ENCODE measurements around the gene TASL. TPM values are rescaled to one million over a fixed set of nuclear protein-coding genes. Genes with fewer than 3 reads are reported as not detected.

The TASL gene
- total and polyA plus RNA-seq, 9 of the 15 experiments (the other 6 are each of a cell fraction or from before 2014, with no cell fraction given) = 0.07 to 0.09 TPM; not detected in 7

DNA sequence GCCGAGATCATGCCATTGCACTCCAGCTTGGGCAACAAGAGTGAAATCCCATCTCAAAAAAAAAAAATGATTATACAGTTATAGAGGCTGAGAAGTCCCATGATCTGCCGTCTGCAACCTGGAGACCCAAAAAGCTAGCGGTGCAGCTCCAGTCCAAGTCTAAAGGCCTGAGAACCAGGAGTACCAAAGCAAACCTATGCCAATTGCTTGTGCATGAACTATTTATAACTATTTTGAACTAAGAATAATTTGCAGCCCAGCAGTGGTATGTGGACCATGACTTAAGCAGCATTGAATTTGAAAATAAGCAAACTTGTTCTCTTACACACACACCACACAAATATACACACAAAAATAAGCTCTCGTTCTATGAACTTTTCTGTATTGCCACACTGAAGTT lies 51.8 kb downstream of the TASL start:
- no peak for FAIRE-seq
- TF ChIP-seq ZBTB17 (CRISPR knock-in tag; IDR thresholded peaks at IDR 0.05) = no peak
- TF ChIP-seq, protein P1, sequence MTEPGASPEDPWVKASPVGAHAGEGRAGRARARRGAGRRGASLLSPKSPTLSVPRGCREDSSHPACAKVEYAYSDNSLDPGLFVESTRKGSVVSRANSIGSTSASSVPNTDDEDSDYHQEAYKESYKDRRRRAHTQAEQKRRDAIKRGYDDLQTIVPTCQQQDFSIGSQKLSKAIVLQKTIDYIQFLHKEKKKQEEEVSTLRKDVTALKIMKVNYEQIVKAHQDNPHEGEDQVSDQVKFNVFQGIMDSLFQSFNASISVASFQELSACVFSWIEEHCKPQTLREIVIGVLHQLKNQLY (CRISPR knock-in tag; conservative IDR thresholded peaks at IDR 0.05) = no peak
- TF ChIP-seq JUND (IDR thresholded peaks at IDR 0.05; ENCODE audit: borderline replicate concordance, low read depth, low read length) = no peak
- no peak for TF ChIP-seq JUND (tag; IDR thresholded peaks at IDR 0.05; ENCODE audit: borderline replicate concordance, low read depth, low read length)
- TF ChIP-seq, protein P2, sequence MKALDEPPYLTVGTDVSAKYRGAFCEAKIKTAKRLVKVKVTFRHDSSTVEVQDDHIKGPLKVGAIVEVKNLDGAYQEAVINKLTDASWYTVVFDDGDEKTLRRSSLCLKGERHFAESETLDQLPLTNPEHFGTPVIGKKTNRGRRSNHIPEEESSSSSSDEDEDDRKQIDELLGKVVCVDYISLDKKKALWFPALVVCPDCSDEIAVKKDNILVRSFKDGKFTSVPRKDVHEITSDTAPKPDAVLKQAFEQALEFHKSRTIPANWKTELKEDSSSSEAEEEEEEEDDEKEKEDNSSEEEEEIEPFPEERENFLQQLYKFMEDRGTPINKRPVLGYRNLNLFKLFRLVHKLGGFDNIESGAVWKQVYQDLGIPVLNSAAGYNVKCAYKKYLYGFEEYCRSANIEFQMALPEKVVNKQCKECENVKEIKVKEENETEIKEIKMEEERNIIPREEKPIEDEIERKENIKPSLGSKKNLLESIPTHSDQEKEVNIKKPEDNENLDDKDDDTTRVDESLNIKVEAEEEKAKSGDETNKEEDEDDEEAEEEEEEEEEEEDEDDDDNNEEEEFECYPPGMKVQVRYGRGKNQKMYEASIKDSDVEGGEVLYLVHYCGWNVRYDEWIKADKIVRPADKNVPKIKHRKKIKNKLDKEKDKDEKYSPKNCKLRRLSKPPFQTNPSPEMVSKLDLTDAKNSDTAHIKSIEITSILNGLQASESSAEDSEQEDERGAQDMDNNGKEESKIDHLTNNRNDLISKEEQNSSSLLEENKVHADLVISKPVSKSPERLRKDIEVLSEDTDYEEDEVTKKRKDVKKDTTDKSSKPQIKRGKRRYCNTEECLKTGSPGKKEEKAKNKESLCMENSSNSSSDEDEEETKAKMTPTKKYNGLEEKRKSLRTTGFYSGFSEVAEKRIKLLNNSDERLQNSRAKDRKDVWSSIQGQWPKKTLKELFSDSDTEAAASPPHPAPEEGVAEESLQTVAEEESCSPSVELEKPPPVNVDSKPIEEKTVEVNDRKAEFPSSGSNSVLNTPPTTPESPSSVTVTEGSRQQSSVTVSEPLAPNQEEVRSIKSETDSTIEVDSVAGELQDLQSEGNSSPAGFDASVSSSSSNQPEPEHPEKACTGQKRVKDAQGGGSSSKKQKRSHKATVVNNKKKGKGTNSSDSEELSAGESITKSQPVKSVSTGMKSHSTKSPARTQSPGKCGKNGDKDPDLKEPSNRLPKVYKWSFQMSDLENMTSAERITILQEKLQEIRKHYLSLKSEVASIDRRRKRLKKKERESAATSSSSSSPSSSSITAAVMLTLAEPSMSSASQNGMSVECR (CRISPR knock-in tag; IDR thresholded peaks at IDR 0.05) = no peak
- TF ChIP-seq KLF13 (tag; IDR thresholded peaks at IDR 0.05; ENCODE audit: borderline replicate concordance, low read depth) = no peak
- TF ChIP-seq COPS2 (conservative IDR thresholded peaks at IDR 0.05) = no peak
- no peak for TF ChIP-seq ZNF174 (CRISPR knock-in tag; IDR thresholded peaks at IDR 0.05)
- TF ChIP-seq, protein P3, sequence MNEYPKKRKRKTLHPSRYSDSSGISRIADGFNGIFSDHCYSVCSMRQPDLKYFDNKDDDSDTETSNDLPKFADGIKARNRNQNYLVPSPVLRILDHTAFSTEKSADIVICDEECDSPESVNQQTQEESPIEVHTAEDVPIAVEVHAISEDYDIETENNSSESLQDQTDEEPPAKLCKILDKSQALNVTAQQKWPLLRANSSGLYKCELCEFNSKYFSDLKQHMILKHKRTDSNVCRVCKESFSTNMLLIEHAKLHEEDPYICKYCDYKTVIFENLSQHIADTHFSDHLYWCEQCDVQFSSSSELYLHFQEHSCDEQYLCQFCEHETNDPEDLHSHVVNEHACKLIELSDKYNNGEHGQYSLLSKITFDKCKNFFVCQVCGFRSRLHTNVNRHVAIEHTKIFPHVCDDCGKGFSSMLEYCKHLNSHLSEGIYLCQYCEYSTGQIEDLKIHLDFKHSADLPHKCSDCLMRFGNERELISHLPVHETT (CRISPR knock-in tag; conservative IDR thresholded peaks at IDR 0.05 in 1 of 2, IDR thresholded peaks at IDR 0.05 in 1 of 2) = no peak
- no peak for TF ChIP-seq RBM34 (IDR thresholded peaks at IDR 0.05; ENCODE audit: borderline replicate concordance, insufficient read depth, low read length)
- no peak for TF ChIP-seq ARID1B (IDR thresholded peaks at IDR 0.05)
- no peak for TF ChIP-seq ZNF717 (CRISPR knock-in tag; IDR thresholded peaks at IDR 0.05)
- TF ChIP-seq PHF8 (IDR thresholded peaks at IDR 0.05; ENCODE audit: borderline replicate concordance, low read length) = no peak
- TF ChIP-seq, protein P4, sequence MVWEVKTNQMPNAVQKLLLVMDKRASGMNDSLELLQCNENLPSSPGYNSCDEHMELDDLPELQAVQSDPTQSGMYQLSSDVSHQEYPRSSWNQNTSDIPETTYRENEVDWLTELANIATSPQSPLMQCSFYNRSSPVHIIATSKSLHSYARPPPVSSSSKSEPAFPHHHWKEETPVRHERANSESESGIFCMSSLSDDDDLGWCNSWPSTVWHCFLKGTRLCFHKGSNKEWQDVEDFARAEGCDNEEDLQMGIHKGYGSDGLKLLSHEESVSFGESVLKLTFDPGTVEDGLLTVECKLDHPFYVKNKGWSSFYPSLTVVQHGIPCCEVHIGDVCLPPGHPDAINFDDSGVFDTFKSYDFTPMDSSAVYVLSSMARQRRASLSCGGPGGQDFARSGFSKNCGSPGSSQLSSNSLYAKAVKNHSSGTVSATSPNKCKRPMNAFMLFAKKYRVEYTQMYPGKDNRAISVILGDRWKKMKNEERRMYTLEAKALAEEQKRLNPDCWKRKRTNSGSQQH (CRISPR knock-in tag; IDR thresholded peaks at IDR 0.05) = no peak
- no peak for TF ChIP-seq SLC30A9 (CRISPR knock-in tag; IDR thresholded peaks at IDR 0.05)

More for the DNA sequence above, 51.8 kb downstream of the TASL start:
- no peak overlapping the region for H3K4me3 ChIP-seq
- no peak overlapping the region for H3K27ac ChIP-seq (ENCODE audit: extremely low read depth, low read depth, low read length)
- ATAC-seq = no peak
- H3K9me3 ChIP-seq (replicated peaks; ENCODE audit: control insufficient read depth, insufficient read depth, low read depth, low read length) = no peaks in the 10 kb centered on the region
- H3K9me1 ChIP-seq (ENCODE audit: control insufficient read depth, insufficient read depth, low read length) = no peaks in the 10 kb centered on the region
- H4K20me1 ChIP-seq (replicated peaks; ENCODE audit: control insufficient read depth, insufficient read depth, low read length) = no peaks in the 10 kb centered on the region
- no peak overlapping the region for H2AFZ ChIP-seq (ENCODE audit: low read depth, low read length)
- WGBS (ENCODE audit: insufficient coverage, low coverage, missing lambda C conversion rate) = 0% methylated on average over 4 of the region's 4 CpGs
- H3K79me2 ChIP-seq (ENCODE audit: control insufficient read depth, insufficient read depth, low read length) = no peaks in the 10 kb centered on the region
- H3K27me3 ChIP-seq (ENCODE audit: control insufficient read depth in 2 of 2, insufficient read depth in 2 of 2, low read length in 2 of 2) = no peaks in the 10 kb centered on the region
- in situ Hi-C loops (cut with MboI) (no loop called here), intact Hi-C loops (cut with micrococcal nuclease) (no loop called here)
- DNase-seq (ENCODE audit: extremely low read depth in 1 of 4, low spot score in 3 of 4) = no peak
- H3K4me1 ChIP-seq (replicated peaks in 1 of 2; ENCODE audit: control insufficient read depth in 2 of 2, insufficient read depth in 2 of 2, low read length in 2 of 2) = no peaks in the 10 kb centered on the region
- H3K9ac ChIP-seq (ENCODE audit: insufficient read depth in 1 of 2, low read depth in 2 of 2, low read length in 2 of 2) = no peak overlapping the region
- ChIA-PET CTCF (ENCODE audit: low intra/inter-chr PET ratio) (no interaction called here), POLR2A (no interaction called here)
- H3K4me2 ChIP-seq (ENCODE audit: insufficient read depth, low read length) = no peak overlapping the region
- no TSS peak for BruUV-seq (replicated peaks)
- no peaks in the 10 kb centered on the region for H3K36me3 ChIP-seq (ENCODE audit: control insufficient read depth, insufficient read depth, low read length)

Data from K562 (cell line).